OCI-LY3 (cell line): ENCODE measurements around the gene ARSJ.

Experiments
- H2AFZ ChIP-seq: fragments of 200-600, 300-600 bp; shearing (Covaris generic); 2 replicates; pipeline ENCODE4 v1.6.0; 2014; ENCODE audit warnings: antibody characterized with exemption, low read depth, low read length
- H3K27ac ChIP-seq: fragments of 200-600, 300-600 bp; sonication (generic); 2 replicates; pipeline ENCODE4 v1.5.1; 2014; ENCODE audit warnings: mild to moderate bottlenecking, low read length, moderate library complexity, mixed read lengths
- H3K27me3 ChIP-seq: fragments of 200-600, 300-600 bp; sonication (generic); 2 replicates; pipeline ENCODE4 v1.6.1; 2014; ENCODE audit warnings: low read depth, low read length, mixed read lengths
- H3K36me3 ChIP-seq: fragments of 200-600, 300-600 bp; sonication (generic); replicated peaks from 2 replicates; pipeline ENCODE3; 2014; ENCODE audit warnings: low read depth, low read length, mixed read lengths
- H3K4me1 ChIP-seq: fragments of 300-600, 200-600 bp; sonication (generic); 2 replicates; pipeline ENCODE4 v1.6.1; 2014; ENCODE audit warnings: low read length, mixed read lengths
- H3K4me2 ChIP-seq: fragments of 200-600, 300-600 bp; sonication (generic); 2 replicates; pipeline ENCODE4 v1.6.1; 2014; ENCODE audit warnings: low read length, mixed read lengths
- H3K4me3 ChIP-seq: fragments of 300-600, 200-600 bp; sonication (generic); 2 replicates; pipeline ENCODE4 v1.5.1; 2014; ENCODE audit warnings: antibody characterized with exemption, mild to moderate bottlenecking, low read length, moderate library complexity
- H3K79me2 ChIP-seq: fragments of 300-600, 200-600 bp; shearing (Covaris generic); 2 replicates; pipeline ENCODE4 v1.6.1; 2014; ENCODE audit warnings: mild to moderate bottlenecking, low read length, mixed read lengths
- H3K9ac ChIP-seq: fragments of 300-600, 200-600 bp; shearing (Covaris generic); 2 replicates; pipeline ENCODE4 v1.6.0; 2014; ENCODE audit warnings: mild to moderate bottlenecking, low read length, moderate library complexity
- H3K9me3 ChIP-seq: fragments of 200-600, 300-600 bp; shearing (Covaris generic); 2 replicates; pipeline ENCODE4 v1.6.1; 2014; ENCODE audit warnings: low read length, mixed read lengths; ENCODE audit not compliant: insufficient read depth
- H4K20me1 ChIP-seq: fragments of 200-600, 300-600 bp; sonication (generic); 2 replicates; pipeline ENCODE4 v1.6.1; 2016; ENCODE audit warnings: low read length, mixed read lengths; ENCODE audit not compliant: insufficient read depth
- EZH2phosphoT487 ChIP-seq: fragments of 200-600 bp; shearing (Covaris generic); IDR thresholded peaks from 2 replicates; pipeline ENCODE4 v1.6.1; 2018; ENCODE audit warnings: antibody characterized with exemption, mixed run types, low read depth
- TF ChIP-seq, protein P1 (sequence below): fragments of 200-600, 300-600 bp; sonication (generic); IDR thresholded peaks from 2 replicates; pipeline ENCODE4 v1.5.1; 2014; ENCODE audit warnings: antibody characterized with exemption, low read length, low read depth

The ARSJ gene

DNA sequence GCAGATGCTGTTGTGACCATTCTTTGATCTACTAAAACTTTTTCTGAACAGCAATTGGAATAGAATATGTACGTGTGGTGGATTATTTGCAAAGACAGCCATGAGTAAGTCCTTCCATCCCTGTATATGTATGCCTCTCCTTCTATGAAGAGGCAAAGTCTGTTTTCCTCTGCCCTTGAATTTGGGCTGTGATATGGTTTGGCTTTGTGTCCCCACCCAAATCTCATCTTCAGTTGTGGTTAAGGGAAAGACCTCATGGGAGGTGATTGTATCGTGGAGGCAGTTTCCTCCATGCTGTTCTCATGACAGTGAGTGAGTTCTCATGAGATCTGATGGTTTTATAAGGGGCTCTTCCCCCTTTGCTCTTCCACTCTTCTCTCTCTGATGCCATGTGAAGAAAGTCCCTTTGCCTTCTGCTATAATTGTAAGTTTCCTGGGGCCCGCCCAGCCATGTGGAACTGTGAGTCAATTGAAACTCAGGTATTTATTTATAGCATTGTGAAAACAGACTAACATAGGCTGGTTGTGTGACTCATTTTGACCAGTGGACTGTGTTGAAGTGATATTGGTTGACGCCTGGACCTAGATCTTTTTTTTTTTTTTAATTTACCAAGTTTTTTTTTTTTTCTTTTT is 109.6 kb downstream of the ARSJ start:
- Histone ChIP-seq H4K20me1 (no peaks in the 10 kb centered on the region), H3K36me3 (no peaks in the 10 kb centered on the region), H2AFZ (no peak overlapping the region; the same call in 1 of the 2 replicates), H3K4me1 (peaks cover 6% of the 10 kb centered on the region), H3K9ac (no peak overlapping the region), H3K27me3 (no peaks in the 10 kb centered on the region), H3K9me3 (no peaks in the 10 kb centered on the region), H3K27ac (no peak overlapping the region), H3K4me2 (no peak overlapping the region), H3K79me2 (no peaks in the 10 kb centered on the region), H3K4me3 (no peak overlapping the region)
- TF ChIP-seq EZH2phosphoT487, result no peak
- TF ChIP-seq, protein P1, sequence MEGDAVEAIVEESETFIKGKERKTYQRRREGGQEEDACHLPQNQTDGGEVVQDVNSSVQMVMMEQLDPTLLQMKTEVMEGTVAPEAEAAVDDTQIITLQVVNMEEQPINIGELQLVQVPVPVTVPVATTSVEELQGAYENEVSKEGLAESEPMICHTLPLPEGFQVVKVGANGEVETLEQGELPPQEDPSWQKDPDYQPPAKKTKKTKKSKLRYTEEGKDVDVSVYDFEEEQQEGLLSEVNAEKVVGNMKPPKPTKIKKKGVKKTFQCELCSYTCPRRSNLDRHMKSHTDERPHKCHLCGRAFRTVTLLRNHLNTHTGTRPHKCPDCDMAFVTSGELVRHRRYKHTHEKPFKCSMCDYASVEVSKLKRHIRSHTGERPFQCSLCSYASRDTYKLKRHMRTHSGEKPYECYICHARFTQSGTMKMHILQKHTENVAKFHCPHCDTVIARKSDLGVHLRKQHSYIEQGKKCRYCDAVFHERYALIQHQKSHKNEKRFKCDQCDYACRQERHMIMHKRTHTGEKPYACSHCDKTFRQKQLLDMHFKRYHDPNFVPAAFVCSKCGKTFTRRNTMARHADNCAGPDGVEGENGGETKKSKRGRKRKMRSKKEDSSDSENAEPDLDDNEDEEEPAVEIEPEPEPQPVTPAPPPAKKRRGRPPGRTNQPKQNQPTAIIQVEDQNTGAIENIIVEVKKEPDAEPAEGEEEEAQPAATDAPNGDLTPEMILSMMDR, result no peak

DNA sequence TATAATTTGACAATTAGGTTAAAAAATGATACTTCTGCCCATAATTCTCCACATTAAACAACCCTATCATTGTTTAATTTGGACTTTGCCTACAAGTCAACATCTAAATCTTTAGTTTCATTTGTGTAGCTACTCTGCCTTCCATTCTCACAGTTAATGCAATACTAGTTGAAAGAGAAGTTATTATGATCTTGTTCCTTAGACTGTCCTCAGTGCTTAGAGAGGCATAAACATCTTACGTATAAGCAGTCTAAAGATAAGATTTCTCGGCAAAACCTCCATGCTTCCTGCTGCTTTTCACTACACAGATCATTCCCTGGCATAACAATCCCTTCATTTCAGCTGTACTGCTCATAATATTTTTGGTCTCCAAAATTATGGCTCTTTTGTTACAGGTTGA is 112.8 kb downstream of the ARSJ start:
- Histone ChIP-seq H3K9ac (no peak overlapping the region), H3K27ac (no peak overlapping the region), H3K9me3 (no peaks in the 10 kb centered on the region), H3K36me3 (no peaks in the 10 kb centered on the region), H3K4me1 (peaks cover 6% of the 10 kb centered on the region), H4K20me1 (no peaks in the 10 kb centered on the region), H3K4me3 (no peak overlapping the region), H3K4me2 (no peak overlapping the region), H3K79me2 (no peaks in the 10 kb centered on the region), H2AFZ (no peak overlapping the region), H3K27me3 (no peaks in the 10 kb centered on the region)
- TF ChIP-seq EZH2phosphoT487, result no peak

DNA sequence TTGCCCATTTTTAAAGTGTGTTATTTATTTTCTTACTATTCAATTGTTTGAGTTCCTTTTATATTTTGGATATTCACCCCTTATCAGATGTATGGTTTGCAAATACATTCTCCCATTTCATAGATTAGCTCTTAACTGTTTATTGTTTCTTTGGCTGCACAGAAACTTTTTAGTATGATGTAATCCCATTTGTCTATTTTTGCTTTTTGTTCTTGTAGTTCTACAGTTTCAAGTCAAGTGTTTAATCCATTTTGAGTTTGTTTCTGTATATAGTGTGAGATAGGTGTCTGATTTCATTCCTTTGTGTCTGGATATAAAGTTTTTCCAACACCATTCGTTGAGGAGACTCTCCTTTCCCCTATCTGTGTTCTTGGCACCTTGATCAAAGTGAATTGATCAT is 120.5 kb downstream of the ARSJ start:
- no peak overlapping the region for H3K4me2 ChIP-seq
- H3K36me3 ChIP-seq, result no peaks in the 10 kb centered on the region
- H2AFZ ChIP-seq, result no peak overlapping the region
- TF ChIP-seq, protein P1, result no peak
- TF ChIP-seq EZH2phosphoT487, result no peak
- H3K4me1 ChIP-seq, result no peaks in the 10 kb centered on the region
- no peaks in the 10 kb centered on the region for H3K79me2 ChIP-seq
- H3K9ac ChIP-seq, result no peak overlapping the region
- H3K27ac ChIP-seq, result no peak overlapping the region
- H3K4me3 ChIP-seq, result no peak overlapping the region
- no peaks in the 10 kb centered on the region for H4K20me1 ChIP-seq
- H3K27me3 ChIP-seq, result no peaks in the 10 kb centered on the region
- H3K9me3 ChIP-seq, result no peaks in the 10 kb centered on the region

DNA sequence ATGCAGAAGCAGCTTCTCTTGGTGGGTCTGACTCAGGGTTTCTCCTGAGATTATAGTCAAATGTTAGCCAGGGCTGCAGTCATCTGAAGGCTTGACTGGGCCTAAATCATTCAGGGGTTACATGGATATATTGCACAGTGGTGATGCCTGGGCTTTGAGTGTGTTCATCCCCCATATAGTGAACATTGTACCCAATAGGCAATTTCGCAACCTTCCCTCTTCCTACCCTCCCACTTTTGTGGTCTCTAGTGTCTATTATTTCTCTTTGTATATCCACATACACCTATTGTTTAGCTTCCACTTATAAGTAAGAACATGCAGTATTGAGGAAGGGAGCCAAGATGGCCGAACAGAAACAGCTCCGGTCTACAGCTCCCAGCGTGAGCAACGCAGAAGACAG is 127.6 kb downstream of the ARSJ start:
- H3K36me3 ChIP-seq, result peaks cover 4% of the 10 kb centered on the region
- no peak for TF ChIP-seq EZH2phosphoT487
- peaks cover 8% of the 10 kb centered on the region for H3K4me1 ChIP-seq
- H3K9me3 ChIP-seq, result no peaks in the 10 kb centered on the region
- no peak overlapping the region for H3K4me2 ChIP-seq
- H2AFZ ChIP-seq, result no peak overlapping the region
- H3K79me2 ChIP-seq, result no peaks in the 10 kb centered on the region
- no peaks in the 10 kb centered on the region for H4K20me1 ChIP-seq
- H3K27me3 ChIP-seq, result no peaks in the 10 kb centered on the region
- H3K4me3 ChIP-seq, result no peak overlapping the region
- no peak overlapping the region for H3K9ac ChIP-seq
- H3K27ac ChIP-seq, result no peak overlapping the region
